H1 (cell line): Measurements from ENCODE around the gene PFKM. TPM values are rescaled to one million over a fixed set of nuclear protein-coding genes. Genes with fewer than 3 reads are reported as not detected.

Experiments used
- BACH1 ChIP-seq: IDR thresholded peaks from 2 replicates; pipeline ENCODE4 v1.6.1; 2012; ENCODE audit warnings: low read length, improper control_type of control experiment
- JUN ChIP-seq: IDR thresholded peaks from 2 replicates; pipeline ENCODE4 v1.6.1; 2011; ENCODE audit warnings: low read depth, mild to moderate bottlenecking, improper control_type of control experiment, low read length
- SIN3A ChIP-seq, 2 experiments: IDR thresholded peaks in 1 of 2; conservative IDR thresholded peaks in 1 of 2; 2 replicates each; pipeline ENCODE4 v1.6.1; 2011 to 2012; ENCODE audit warnings: low read length in 2 of 2, improper control_type of control experiment in 1 of 2, low read depth in 1 of 2, mild to moderate bottlenecking in 1 of 2
- SUZ12 ChIP-seq: fragments of 200-600 bp; sonication (generic); IDR thresholded peaks from 2 replicates; pipeline ENCODE4 v1.6.1; 2012; ENCODE audit warnings: mild to moderate bottlenecking, inconsistent platforms, low read length, moderate library complexity, mixed read lengths
- polyA plus RNA-seq, 7 experiments: library from polyadenylated mRNA; depleted of rRNA in 3 of 7; stranded (reverse) in 5 of 7; unstranded in 2 of 7; fragments of >200 nt in 5 of 7; fragments of 200-250 nt in 2 of 7; gene quantifications; 1 replicate in 5 of 7; 2 replicates in 1 of 7; 4 replicates in 1 of 7; pipeline versions ENCODE4 v1.2.1 to v1.2.3, GENCODE V29; 2011 to 2013; ENCODE audit warnings: missing spikeins in 2 of 7, mixed read lengths in 2 of 7
- total RNA-seq: library from RNA; stranded (reverse); fragmentation: NEBNext Ultra II Directional; extraction: Animal tissue kit (Norgen Biotek cat#: 25700); gene quantifications from 2 replicates; pipeline ENCODE4 v1.2.1, GENCODE V29; 2021
- TF ChIP-seq, protein P1 (sequence below): IDR thresholded peaks from 2 replicates; pipeline ENCODE4 v1.6.1; 2012; ENCODE audit warnings: inconsistent platforms

Gene PFKM
- total and polyA plus RNA-seq, 2 of the 8 experiments (the other 6 are each of a cell fraction or from before 2014, with no cell fraction given), result 62.6 to 106 TPM

DNA sequence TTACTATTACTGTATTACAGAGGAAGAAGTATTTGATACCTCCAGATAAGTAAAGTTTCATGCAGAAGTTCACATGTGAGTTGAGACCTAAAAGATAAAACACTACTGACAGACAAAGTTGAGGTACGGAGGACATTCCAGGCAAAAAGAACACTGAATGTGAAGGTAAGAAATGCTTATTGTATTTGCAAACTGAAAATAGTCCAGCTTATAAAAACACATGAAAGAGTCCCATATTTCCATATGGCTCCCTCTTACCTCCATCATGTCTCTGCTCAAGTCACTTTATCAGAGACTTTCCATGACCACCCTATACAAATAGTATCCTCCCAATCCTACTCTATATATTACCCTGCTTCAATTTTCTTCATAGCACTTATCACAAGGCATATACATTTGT lies 49.1 kb upstream of the PFKM start (continued):
- TF ChIP-seq, protein P1, sequence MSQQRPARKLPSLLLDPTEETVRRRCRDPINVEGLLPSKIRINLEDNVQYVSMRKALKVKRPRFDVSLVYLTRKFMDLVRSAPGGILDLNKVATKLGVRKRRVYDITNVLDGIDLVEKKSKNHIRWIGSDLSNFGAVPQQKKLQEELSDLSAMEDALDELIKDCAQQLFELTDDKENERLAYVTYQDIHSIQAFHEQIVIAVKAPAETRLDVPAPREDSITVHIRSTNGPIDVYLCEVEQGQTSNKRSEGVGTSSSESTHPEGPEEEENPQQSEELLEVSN, result no peak
- TF ChIP-seq SUZ12 (no peak), SIN3A (conservative IDR thresholded peaks at IDR 0.05 in 1 of 2, IDR thresholded peaks at IDR 0.05 in 1 of 2; ENCODE audit: low read depth in 1 of 2, low read length in 2 of 2) (no peak), JUN (no peak), BACH1 (no peak)
